Loucy (cell line): Measurements from ENCODE around the gene AQP7.

Source experiments
- H2AFZ ChIP-seq: fragments of 200-600 bp; sonication (generic); 2 replicates; pipeline ENCODE4 v1.6.0; 2016; ENCODE audit warnings: antibody characterized with exemption, mild to moderate bottlenecking, low read length, moderate library complexity
- H3F3A ChIP-seq: fragments of 200-600 bp; 2 replicates; pipeline ENCODE4 v1.6.0; 2016; ENCODE audit warnings: antibody characterized with exemption, low read depth, mild to moderate bottlenecking
- H3K27me3 ChIP-seq: fragments of 200-600 bp; sonication (generic); 2 replicates; pipeline ENCODE4 v1.6.1; 2014; ENCODE audit warnings: low read length, mild to moderate bottlenecking; ENCODE audit not compliant: insufficient read depth, poor library complexity, severe bottlenecking
- H3K36me3 ChIP-seq: fragments of 200-600 bp; sonication (generic); 2 replicates; pipeline ENCODE4 v1.6.1; 2016; ENCODE audit warnings: low read length; ENCODE audit not compliant: insufficient read depth
- H3K4me1 ChIP-seq: fragments of 200-600 bp; sonication (generic); 2 replicates; pipeline ENCODE4 v1.5.1; 2014; ENCODE audit warnings: low read length, mild to moderate bottlenecking; ENCODE audit not compliant: insufficient read depth, poor library complexity, severe bottlenecking
- H3K4me2 ChIP-seq: fragments of 200-600 bp; sonication (generic); 2 replicates; pipeline ENCODE4 v1.6.0; 2014; ENCODE audit warnings: antibody characterized with exemption, low read length, low read depth, mild to moderate bottlenecking; ENCODE audit not compliant: poor library complexity, severe bottlenecking
- H3K4me3 ChIP-seq: fragments of 200-600 bp; sonication (generic); 2 replicates; pipeline ENCODE4 v1.5.1; 2014; ENCODE audit warnings: low read length, mild to moderate bottlenecking, mixed read lengths; ENCODE audit not compliant: poor library complexity, severe bottlenecking
- H3K79me2 ChIP-seq: fragments of 200-600 bp; sonication (generic); 2 replicates; pipeline ENCODE4 v1.6.1; 2014; ENCODE audit warnings: low read length; ENCODE audit not compliant: insufficient read depth
- H3K9ac ChIP-seq: fragments of 200-600 bp; sonication (generic); 2 replicates; pipeline ENCODE4 v1.6.0; 2014; ENCODE audit warnings: mild to moderate bottlenecking, low read depth, low read length, moderate library complexity; ENCODE audit not compliant: poor library complexity, severe bottlenecking
- H3K9me2 ChIP-seq: fragments of 200-600 bp; sonication (generic); replicated peaks from 2 replicates; pipeline ENCODE4 v1.6.1; 2016; ENCODE audit warnings: low read depth, low read length, mixed read lengths
- H3K9me3 ChIP-seq: fragments of 200-600 bp; sonication (generic); 2 replicates; pipeline ENCODE4 v1.6.1; 2014; ENCODE audit warnings: mild to moderate bottlenecking, antibody characterized with exemption, low read length, low read depth; ENCODE audit not compliant: insufficient read depth
- H4K20me1 ChIP-seq: fragments of 200-600 bp; sonication (generic); 2 replicates; pipeline ENCODE4 v1.6.0; 2014; ENCODE audit warnings: antibody characterized with exemption, low read length, mild to moderate bottlenecking; ENCODE audit not compliant: insufficient read depth, poor library complexity, severe bottlenecking
- EZH2phosphoT487 ChIP-seq: fragments of 200-600 bp; IDR thresholded peaks from 2 replicates; pipeline ENCODE4 v1.6.1; 2018; ENCODE audit warnings: antibody characterized with exemption, mild to moderate bottlenecking, moderate library complexity, borderline replicate concordance
- TF ChIP-seq, protein P1 (sequence below): fragments of 200-600 bp; sonication (generic); conservative IDR thresholded peaks from 2 replicates; pipeline ENCODE4 v1.5.1; 2014; ENCODE audit warnings: mild to moderate bottlenecking, antibody characterized with exemption, low read length

Gene AQP7

DNA sequence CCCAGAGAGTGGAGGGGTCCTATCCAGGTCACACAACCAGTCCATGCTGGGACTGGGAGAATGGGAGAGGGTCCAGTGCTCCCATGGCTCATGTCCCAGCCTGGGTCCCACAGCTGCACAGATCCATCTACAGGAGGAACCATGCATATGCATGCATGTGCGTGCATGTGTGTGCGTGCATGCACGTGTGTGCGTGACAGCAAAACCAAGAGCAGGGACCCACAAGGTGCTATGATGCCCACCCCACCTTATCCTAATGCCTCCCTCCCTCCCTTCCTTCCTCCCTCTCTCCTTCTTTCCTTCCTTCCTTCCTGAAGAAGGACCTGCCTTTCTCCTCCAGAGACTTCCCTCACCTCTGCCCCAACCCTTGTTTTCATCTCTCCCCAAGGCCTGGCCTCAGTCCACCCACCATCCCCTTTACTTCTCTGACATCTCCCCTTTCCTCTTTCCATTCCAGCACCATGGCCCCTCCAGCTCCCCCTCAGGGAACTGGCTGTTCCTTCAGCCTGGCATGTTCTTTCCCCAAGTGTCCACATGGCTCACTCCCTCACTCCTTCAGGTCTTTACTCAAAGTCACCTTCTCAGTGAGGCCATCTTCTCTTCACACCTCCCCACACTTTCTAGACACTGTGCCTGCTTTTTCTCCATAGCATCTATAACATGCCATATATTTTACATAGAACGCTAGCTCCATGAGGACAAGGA is 21.8 kb downstream of the AQP7 start:
- Histone ChIP-seq H3K9me3 (no peaks in the 10 kb centered on the region), H4K20me1 (no peaks in the 10 kb centered on the region)

DNA sequence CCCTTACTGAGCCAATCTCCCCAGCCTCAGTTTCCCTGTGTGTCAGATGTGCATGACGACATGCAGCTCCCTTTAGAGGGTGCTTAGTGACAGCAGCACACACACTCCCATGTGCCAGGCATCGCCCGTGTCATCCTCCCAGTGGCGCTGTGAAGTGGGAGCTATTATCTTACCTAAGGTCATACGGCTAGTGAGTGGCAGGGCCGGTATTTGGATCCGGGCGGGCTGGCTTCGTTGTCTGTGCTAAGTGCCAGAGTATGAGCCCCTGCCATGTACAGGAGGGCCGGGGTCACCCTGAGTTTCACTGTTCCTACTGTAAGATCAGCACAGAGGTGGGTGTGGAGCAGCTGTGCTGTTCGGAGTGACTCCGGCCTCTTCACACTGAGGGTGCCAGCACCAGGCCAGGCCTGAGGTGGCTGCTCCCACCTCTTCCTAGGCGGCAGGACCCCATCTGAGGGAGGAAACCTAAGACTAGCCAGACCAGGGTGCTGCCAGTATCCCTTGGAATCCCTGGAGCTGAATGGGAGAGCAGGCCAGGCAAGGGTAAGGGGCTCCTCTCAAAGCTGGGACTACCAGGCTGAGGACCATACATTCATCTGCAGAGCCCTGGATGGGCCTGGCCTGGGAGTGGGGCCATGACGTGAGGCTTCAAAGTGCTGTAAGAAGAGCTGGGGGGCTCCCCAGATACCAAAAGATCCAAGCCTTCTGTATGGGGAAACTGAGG is 22.5 kb downstream of the AQP7 start:
- Histone ChIP-seq H4K20me1 (no peaks in the 10 kb centered on the region), H3K9me2 (no peaks in the 10 kb centered on the region), H3K4me1 (no peaks in the 10 kb centered on the region), H3K27me3 (no peaks in the 10 kb centered on the region), H3K9me3 (no peaks in the 10 kb centered on the region), H3K4me3 (no peak overlapping the region), H3K79me2 (no peaks in the 10 kb centered on the region), H3K36me3 (no peaks in the 10 kb centered on the region), H3F3A (no peaks in the 10 kb centered on the region), H3K9ac (no peak overlapping the region), H3K4me2 (no peak overlapping the region), H2AFZ (no peak overlapping the region)
- TF ChIP-seq, protein P1, sequence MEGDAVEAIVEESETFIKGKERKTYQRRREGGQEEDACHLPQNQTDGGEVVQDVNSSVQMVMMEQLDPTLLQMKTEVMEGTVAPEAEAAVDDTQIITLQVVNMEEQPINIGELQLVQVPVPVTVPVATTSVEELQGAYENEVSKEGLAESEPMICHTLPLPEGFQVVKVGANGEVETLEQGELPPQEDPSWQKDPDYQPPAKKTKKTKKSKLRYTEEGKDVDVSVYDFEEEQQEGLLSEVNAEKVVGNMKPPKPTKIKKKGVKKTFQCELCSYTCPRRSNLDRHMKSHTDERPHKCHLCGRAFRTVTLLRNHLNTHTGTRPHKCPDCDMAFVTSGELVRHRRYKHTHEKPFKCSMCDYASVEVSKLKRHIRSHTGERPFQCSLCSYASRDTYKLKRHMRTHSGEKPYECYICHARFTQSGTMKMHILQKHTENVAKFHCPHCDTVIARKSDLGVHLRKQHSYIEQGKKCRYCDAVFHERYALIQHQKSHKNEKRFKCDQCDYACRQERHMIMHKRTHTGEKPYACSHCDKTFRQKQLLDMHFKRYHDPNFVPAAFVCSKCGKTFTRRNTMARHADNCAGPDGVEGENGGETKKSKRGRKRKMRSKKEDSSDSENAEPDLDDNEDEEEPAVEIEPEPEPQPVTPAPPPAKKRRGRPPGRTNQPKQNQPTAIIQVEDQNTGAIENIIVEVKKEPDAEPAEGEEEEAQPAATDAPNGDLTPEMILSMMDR: no peak
- TF ChIP-seq EZH2phosphoT487: no peak

More for the DNA sequence above, 21.8 kb downstream of the AQP7 start:
- no peaks in the 10 kb centered on the region for H3K36me3 ChIP-seq
- H3K4me2 ChIP-seq: no peak overlapping the region
- TF ChIP-seq EZH2phosphoT487: no peak
- TF ChIP-seq, protein P1: no peak
- no peaks in the 10 kb centered on the region for H3K9me2 ChIP-seq
- no peaks in the 10 kb centered on the region for H3K4me1 ChIP-seq
- H3K79me2 ChIP-seq: no peaks in the 10 kb centered on the region
- no peak overlapping the region for H3K4me3 ChIP-seq
- H3K27me3 ChIP-seq: no peaks in the 10 kb centered on the region
- no peaks in the 10 kb centered on the region for H3F3A ChIP-seq
- H2AFZ ChIP-seq: no peak overlapping the region
- H3K9ac ChIP-seq: no peak overlapping the region

DNA sequence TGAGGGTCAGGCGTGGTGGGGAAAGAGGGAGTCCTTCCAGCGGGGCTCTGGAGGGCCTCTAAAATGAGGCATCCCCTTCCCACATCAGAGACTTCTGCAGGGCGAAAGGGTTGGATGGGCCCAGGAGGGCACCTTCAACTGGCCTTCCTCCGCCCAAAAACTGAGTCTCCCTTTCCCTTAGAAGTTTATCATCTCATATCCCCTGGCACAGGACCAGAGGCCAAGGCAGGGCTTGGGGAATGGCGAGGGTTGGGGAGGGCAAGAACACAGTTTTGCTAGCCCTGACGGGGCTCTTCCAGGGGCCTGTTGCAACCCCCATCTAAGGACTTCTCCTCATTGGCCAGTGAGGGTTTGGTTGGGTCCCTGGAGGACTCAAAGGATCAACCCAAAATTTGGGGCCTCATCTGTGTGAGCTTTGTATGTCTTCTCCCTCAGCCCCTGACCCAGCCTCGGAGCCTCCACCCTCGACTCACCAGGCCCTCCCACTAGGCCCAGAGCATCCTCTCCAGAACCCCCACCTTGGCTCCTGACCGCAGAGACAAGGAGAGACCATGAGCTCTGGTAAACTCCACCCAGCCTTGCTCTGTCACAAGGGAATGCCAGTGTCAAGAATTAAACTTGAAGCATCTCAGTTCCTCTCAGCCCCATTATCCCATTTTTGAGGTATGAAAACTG is 24.1 kb downstream of the AQP7 start:
- no peaks in the 10 kb centered on the region for H4K20me1 ChIP-seq
- no peaks in the 10 kb centered on the region for H3K4me1 ChIP-seq
- H3K79me2 ChIP-seq: no peaks in the 10 kb centered on the region
- H3K36me3 ChIP-seq: no peaks in the 10 kb centered on the region
- H3K9me2 ChIP-seq: no peaks in the 10 kb centered on the region
- no peaks in the 10 kb centered on the region for H3F3A ChIP-seq
- no peaks in the 10 kb centered on the region for H3K27me3 ChIP-seq
- no peaks in the 10 kb centered on the region for H3K9me3 ChIP-seq
- H3K9ac ChIP-seq: no peak overlapping the region
- H3K4me2 ChIP-seq: no peak overlapping the region
- no peak overlapping the region for H2AFZ ChIP-seq
- TF ChIP-seq EZH2phosphoT487: no peak
- TF ChIP-seq, protein P1: no peak
- H3K4me3 ChIP-seq: no peak overlapping the region
